CD4-positive, alpha-beta T cell treated with Interleukin-21 for 1 hour (primary cell): ENCODE measurements around the gene PDF.

Source experiments
- DNase-seq: peaks from one replicate; pipeline ENCODE4 v3.0.0-alpha.2; 2020

The PDF gene

DNA sequence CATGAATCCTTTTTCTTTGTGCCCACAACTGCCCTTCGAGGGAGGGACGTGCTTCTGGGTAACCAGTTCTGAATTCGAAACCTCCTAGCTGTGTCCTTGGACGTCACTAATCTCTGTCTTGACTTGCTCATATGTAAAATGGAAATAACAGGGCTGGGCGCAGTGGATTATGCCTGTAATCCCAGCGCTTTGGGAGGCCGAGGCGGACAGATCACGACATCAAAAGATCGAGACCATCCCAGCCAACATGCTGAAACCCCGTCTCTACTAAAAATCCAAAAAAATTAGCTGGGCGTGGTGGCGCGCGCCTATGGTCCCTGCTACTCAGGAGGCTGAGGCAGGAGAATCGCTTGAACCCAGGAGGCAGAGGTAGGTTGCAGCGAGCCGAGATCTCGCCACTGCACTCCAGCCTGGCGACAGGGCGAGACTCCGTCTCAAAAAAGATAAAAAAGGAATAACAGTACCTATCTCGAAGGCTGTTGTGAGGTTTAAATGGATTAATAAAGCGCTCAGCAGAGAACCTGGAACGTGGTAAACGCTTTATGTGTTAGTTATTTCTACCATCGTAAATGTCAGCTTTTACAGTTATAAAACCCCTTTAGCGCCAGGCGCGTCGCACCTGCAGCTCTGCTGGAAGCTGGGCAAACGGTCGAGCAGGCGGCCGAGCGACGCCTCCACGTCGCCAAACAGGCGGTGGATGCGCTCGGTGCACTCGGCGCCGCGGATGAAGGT, 8.3 kb upstream of the PDF start:
- no peak for DNase-seq

GRCh38 chr16:69334696-69335095, 4.3 kb upstream of the PDF start:
- DNase-seq = no peak

- no peak for DNase-seq
Observed at GRCh38 chr16:69329369-69330285, 761 bp downstream of the PDF start.

DNA sequence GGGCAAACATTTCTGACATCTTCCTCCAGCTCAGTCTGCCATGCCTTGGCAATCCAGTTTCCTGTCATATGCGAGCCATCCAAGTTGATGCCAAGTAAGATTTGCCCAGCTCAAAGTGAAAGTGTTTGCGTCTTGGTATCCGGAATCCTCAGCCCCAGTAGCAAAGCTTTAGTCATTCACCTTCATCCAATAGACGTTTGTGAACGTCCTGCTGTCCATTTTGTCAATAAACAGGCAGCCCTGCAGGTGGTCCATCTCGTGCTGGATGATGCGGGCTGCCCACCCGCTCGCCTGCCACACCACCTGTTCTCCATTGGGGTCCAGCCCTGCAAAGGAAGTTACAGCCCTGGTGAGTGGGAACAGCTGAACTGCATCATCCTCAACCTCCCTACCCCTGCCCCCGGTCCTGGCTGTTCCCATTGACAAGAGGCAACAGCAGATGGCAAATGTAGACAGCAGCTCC, 1.5 kb downstream of the PDF start:
- DNase-seq = no peak

DNA sequence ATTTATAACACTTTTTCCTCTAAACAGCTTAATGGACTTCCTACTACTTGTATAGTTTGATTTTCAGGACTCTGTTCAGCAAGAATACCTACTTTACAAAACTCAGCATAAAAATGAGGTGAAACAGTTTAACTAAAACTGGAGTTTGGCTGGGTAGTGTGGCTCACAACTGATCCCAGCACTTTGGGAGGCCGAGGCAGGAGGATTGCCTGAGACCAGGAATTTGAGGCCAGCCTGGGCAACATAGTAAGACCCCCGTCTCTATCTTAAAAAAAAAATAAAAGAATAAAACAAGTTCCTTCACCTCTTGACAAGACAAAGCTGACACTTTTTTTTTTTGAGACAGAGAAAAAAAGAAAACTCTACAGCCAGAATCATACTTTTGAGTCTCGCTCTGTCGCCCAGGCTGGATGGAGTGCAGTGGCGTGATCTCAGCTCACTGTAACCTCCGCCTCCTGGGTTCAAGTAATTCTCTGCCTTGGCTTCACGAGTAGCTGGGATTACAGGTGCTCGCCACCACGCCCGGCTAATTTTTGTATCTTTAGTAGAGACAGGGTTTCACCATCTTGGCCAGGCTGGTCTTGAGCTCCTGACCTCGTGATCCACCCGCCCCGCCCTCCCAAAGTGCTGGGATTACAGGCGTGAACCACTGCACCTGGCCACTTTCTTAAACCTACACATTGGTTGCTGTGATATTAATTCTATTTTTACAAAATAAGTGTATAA, 2.6 kb downstream of the PDF start:
- no peak for DNase-seq

- no peak for DNase-seq
Observed at GRCh38 chr16:69326172-69326873, 4.1 kb downstream of the PDF start.

GRCh38 chr16:69325784-69326171, 4.6 kb downstream of the PDF start:
- DNase-seq = no peak

GRCh38 chr16:69324585-69325253, 5.7 kb downstream of the PDF start:
- DNase-seq = no peak

DNA sequence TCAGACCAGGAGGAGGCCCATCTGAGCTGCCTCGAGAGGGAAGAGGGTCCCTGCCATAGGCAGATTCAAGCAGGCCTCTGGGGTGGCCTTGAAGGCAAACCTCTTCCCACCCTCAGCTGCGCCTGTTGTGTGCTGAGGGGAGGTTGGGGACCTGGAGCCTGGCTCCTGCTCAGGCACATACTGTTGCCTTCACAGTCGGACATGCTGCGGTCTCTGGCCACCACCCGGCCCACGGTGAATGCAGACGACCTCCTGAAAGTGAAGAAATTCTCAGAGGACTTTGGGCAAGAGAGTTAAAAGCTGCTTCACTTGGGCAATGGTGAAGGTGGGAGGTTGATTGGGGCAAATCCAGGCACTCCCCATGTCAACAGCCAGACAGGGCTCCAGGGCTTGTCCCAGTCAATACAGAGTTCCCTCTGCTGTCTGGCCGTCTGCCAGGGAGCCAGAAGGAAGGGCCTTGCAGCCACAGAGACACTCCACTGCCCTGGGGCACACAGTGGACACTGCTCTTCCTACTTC, 6.3 kb downstream of the PDF start:
- no peak for DNase-seq

- no peak for DNase-seq
Observed at GRCh38 chr16:69323415-69323814, 7.0 kb downstream of the PDF start.

DNA sequence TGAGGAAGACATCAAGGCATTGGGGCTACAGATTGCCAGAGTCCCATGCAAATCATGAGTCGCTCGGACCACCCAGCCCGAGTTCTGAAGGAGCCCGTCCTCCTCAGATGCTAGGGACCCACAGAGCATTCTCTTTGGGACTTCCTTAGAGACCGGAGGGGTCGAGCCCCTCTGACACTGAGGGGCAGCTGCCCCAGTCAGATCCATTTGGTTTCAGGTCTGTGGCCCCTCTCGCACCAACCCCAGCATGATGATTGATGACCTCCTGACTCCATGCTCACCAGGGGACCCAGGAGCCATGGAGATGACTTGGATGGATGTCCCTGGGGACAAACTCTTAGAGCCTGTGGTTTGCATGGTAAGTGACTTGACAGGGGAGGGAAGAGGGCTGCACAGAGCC, 8.0 kb downstream of the PDF start:
- no peak for DNase-seq

DNA sequence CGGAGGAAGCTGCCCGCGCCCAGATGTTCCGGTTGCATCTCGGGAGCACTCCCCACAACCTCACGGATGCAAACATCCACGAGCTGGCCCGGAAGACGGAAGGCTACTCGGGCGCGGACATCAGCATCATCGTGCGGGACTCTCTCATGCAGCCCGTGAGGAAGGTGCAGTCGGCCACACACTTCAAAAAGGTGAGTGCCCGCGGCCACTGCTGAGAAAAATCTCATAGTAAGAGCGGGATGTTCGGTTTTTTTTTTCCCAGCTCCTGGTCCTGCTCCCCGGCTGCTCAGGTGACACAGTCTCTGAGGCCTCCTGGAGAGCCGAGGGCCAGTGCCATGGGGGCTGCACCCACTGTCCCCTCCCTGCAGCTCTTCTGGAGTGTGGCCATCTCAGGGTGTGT, 9.3 kb downstream of the PDF start:
- DNase-seq = no peak

DNA sequence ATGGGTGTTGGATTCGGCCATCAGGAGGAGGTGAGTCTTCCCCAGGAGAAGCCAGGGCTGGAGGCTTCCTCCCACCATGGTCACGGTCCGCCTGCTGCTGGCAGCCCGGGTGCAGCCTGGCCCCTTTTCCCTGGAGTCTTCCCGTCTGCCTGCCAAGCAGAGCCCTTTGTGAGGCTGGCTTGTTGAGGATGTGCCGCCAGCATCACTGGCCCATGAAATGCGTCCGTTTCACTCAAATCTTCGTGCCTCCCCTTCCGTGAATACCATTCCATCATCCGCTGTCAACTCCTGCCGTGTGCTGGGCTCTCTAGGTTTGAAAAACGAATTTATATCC, 9.7 kb downstream of the PDF start:
- no peak for DNase-seq

- DNase-seq = no peak
Observed at GRCh38 chr16:69319826-69320739, 10.3 kb downstream of the PDF start.

- DNase-seq = no peak
Observed at GRCh38 chr16:69319381-69319780, 11.0 kb downstream of the PDF start.

GRCh38 chr16:69318911-69319289, 11.5 kb downstream of the PDF start:
- no peak for DNase-seq

GRCh38 chr16:69318177-69318910, 12.0 kb downstream of the PDF start:
- DNase-seq = no peak

GRCh38 chr16:69316595-69317034, 13.8 kb downstream of the PDF start:
- no peak for DNase-seq

DNA sequence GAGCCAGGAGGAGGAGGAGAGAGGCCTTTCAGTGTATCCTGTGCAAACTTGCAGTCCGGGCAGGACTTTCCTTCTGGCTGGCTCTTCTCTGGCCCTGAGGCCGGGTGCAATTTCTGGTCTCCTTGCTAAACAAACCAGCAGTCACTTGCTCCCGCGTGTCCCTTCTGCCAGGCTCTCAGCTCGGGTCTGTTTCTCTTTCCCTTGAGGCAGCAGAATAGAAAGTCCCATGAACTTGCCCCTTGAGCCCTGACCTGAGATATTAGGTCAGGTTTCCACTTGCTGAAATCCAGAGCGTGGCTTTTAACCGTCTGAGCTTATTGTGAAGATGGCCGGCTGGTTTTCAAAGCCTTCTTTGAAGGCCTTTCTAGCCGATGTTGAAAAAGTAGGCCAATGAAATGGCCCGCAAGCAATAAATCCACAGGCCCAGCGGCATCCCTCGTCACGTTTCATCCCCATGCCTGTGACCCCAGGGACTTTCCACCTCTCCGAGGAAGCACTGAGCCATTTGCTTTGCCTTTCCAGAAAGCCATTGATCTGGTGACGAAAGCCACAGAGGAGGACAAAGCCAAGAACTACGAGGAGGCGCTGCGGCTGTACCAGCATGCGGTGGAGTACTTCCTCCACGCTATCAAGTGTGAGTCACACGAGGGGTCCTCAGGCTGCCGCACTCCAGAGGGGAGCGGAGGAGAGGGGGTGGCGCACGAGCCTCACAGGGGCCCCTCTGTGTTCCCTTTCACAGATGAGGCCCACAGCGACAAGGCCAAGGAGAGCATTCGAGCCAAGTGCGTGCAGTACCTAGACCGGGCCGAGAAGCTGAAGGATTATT, 14.7 kb downstream of the PDF start:
- DNase-seq = no peak
